ENCODE data around the gene NNAT.

GRCh38 chr20:37528446-37529213 lies 7.6 kb downstream of the NNAT start:
- TF ChIP-seq CTCF (conservative IDR thresholded peaks at IDR 0.05): no peak
- TF ChIP-seq ZFX (IDR thresholded peaks at IDR 0.05): no peak
